Fibroblast of skin of scalp (primary cell): ENCODE data around the gene HOXA10.

ENCODE experiments used
- DNase-seq: peaks from one replicate; pipeline ENCODE4 v3.0.0-alpha.2; 2013

HOXA10 gene

GRCh38 chr7:27154901-27155815 is 19.0 kb downstream of the HOXA10 start:
- DNase-seq: no peak

GRCh38 chr7:27154369-27154768 is 19.8 kb downstream of the HOXA10 start:
- no peak for DNase-seq

GRCh38 chr7:27153526-27153925 is 20.6 kb downstream of the HOXA10 start:
- DNase-seq: no peak

- DNase-seq: no peak
Measured at GRCh38 chr7:27152816-27153442, 21.2 kb downstream of the HOXA10 start.

GRCh38 chr7:27151931-27152815 is 21.9 kb downstream of the HOXA10 start, which contains the start of gene HOXA3:
HOXA3 (minus strand) TSS chr7:27152583; CDS start chr7:27110640, 41,943 bp downstream.
- DNase-seq: no peak

- DNase-seq: no peak
Measured at GRCh38 chr7:27151341-27151930, 22.7 kb downstream of the HOXA10 start.

- peak; percentile 50 for DNase-seq
Measured at GRCh38 chr7:27150568-27151340, 23.4 kb downstream of the HOXA10 start.

- DNase-seq: no peak
Measured at GRCh38 chr7:27149842-27150567, 24.1 kb downstream of the HOXA10 start.

GRCh38 chr7:27148756-27149641 is 25.1 kb downstream of the HOXA10 start:
- no peak for DNase-seq

- DNase-seq: no peak
Measured at GRCh38 chr7:27148031-27148755, 25.9 kb downstream of the HOXA10 start.

- DNase-seq: no peak
Measured at GRCh38 chr7:27147199-27148030, 26.7 kb downstream of the HOXA10 start, which contains the start of gene HOXA6. HOXA6 (minus strand) TSS chr7:27147774; CDS start chr7:27147749, 25 bp downstream.

GRCh38 chr7:27146491-27147198 is 27.5 kb downstream of the HOXA10 start:
- no peak for DNase-seq

- no peak for DNase-seq
Measured at GRCh38 chr7:27145914-27146412, 28.2 kb downstream of the HOXA10 start.

- no peak for DNase-seq
Measured at GRCh38 chr7:27145165-27145913, 28.8 kb downstream of the HOXA10 start.

GRCh38 chr7:27144781-27145164 is 29.3 kb downstream of the HOXA10 start:
- DNase-seq: no peak
